ENCODE results near the gene CHKB. TPM values are rescaled to one million over a fixed set of nuclear protein-coding genes. Genes with fewer than 3 reads are reported as not detected.

The CHKB gene
- total and polyA plus RNA-seq, 2 of the 4 experiments (the other 2 are of a cell fraction) = 8.1 to 36.9 TPM

DNA sequence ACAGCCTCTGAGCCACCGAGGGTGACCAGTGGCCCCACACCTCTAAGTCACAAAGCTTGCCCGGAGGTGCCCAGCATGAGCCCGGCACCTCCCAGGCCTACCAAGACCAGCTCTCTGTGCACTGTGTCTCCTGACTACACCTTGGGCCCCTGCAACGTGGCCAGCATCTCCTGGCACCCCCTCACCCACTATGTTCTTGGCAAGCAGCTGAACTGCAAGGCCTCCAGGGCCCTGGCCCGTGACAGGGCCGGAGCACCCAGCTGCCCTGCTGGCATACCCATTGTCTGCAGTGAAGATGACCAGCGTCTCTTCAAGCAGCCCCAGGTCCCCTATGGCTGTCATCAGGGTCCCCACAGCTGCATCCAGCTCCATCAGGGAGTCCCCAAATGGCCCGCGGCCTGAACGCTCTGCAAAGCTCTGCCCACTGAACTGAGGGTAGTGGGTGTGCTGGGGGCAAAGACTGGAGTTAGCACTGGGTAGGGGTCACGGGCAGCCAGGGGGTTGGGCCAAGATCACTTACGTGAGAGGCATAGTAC lies 43.7 kb upstream of the CHKB start:
- H3K18ac ChIP-seq (ENCODE audit: low read depth, low read length) = no peak overlapping the region
- no peak overlapping the region for H3K23ac ChIP-seq (ENCODE audit: low read depth, low read length)
- no peak overlapping the region for H2BK120ac ChIP-seq (ENCODE audit: low read depth, low read length)
- H3K4me2 ChIP-seq (ENCODE audit: low read depth, low read length) = no peak overlapping the region
- no peak overlapping the region for H3K56ac ChIP-seq (ENCODE audit: extremely low read depth, insufficient read depth, low read length)
- no peak overlapping the region for H3K4me3 ChIP-seq (ENCODE audit: insufficient read depth, low read depth, low read length)
- peaks cover 6 to 24% of the 10 kb centered on the region in 2 experiments; a peak in 2 of 4 replicates for H3K79me1 ChIP-seq (ENCODE audit: low read depth in 1 of 2, low read length in 2 of 2)
- dilution Hi-C loops (cut with HindIII; ENCODE audit: low sequenced_read_pairs, unreplicated experiment) (no loop called here), in situ Hi-C loops (cut with MboI; ENCODE audit: low sequenced_read_pairs) (no loop called here), intact Hi-C loops (cut with micrococcal nuclease) (no loop called here)
- TF ChIP-seq RAD21 (IDR thresholded peaks at IDR 0.05; ENCODE audit: low read length) (no peak), BHLHE40 (IDR thresholded peaks at IDR 0.05; ENCODE audit: low read depth, low read length) (no peak), MXI1 (IDR thresholded peaks at IDR 0.05; ENCODE audit: borderline replicate concordance, low read depth, low read length) (no peak), RCOR1 (IDR thresholded peaks at IDR 0.05; ENCODE audit: insufficient replicate concordance, low read length) (no peak), CHD1 (IDR thresholded peaks at IDR 0.05; ENCODE audit: low read depth, low read length) (no peak), SMC3 (IDR thresholded peaks at IDR 0.05; ENCODE audit: low read depth, low read length) (no peak), POLR2A (IDR thresholded peaks at IDR 0.05; ENCODE audit: low read depth, low read length) (no peak), USF2 (IDR thresholded peaks at IDR 0.05; ENCODE audit: low read depth, low read length) (no peak), NFE2L2 (IDR thresholded peaks at IDR 0.05; ENCODE audit: low read depth, low read length) (no peak), MAZ (IDR thresholded peaks at IDR 0.05; ENCODE audit: borderline replicate concordance, low read depth, low read length) (no peak), CEBPB (IDR thresholded peaks at IDR 0.05; ENCODE audit: low read depth, low read length) (no peak), CTCF (conservative IDR thresholded peaks at IDR 0.05; ENCODE audit: low read depth, low read length) (no peak), FOS (IDR thresholded peaks at IDR 0.05; ENCODE audit: low read depth, low read length) (no peak), MAFK (IDR thresholded peaks at IDR 0.05; ENCODE audit: low read depth, low read length) (no peak), RFX5 (IDR thresholded peaks at IDR 0.05; ENCODE audit: low read depth, low read length) (no peak)
- TF ChIP-seq, protein P1, sequence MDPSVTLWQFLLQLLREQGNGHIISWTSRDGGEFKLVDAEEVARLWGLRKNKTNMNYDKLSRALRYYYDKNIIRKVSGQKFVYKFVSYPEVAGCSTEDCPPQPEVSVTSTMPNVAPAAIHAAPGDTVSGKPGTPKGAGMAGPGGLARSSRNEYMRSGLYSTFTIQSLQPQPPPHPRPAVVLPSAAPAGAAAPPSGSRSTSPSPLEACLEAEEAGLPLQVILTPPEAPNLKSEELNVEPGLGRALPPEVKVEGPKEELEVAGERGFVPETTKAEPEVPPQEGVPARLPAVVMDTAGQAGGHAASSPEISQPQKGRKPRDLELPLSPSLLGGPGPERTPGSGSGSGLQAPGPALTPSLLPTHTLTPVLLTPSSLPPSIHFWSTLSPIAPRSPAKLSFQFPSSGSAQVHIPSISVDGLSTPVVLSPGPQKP (IDR thresholded peaks at IDR 0.05; ENCODE audit: borderline replicate concordance, low read depth, low read length) = no peak
- H3K9me3 ChIP-seq (ENCODE audit: control insufficient read depth, insufficient read depth, low read length) = no peaks in the 10 kb centered on the region
- no TSS peak for BruUV-seq (replicated peaks)
- no peak overlapping the region for H3K9ac ChIP-seq (ENCODE audit: low read depth, low read length)
- H4K5ac ChIP-seq (ENCODE audit: low read depth, low read length) = no peak overlapping the region
- no peak overlapping the region for H3K14ac ChIP-seq (replicated peaks; ENCODE audit: low read depth, low read length)
- WGBS, 2 experiments (ENCODE audit: extremely low coverage in 2 of 2, insufficient read length in 1 of 2) = 88% methylated on average over 4 of the region's 12 CpGs; no CpG with 5 or more reads in 1 of the 2 experiments
- no peak overlapping the region for H2AK9ac ChIP-seq (replicated peaks; ENCODE audit: low read depth, low read length, poor library complexity)
- H2AFZ ChIP-seq (replicated peaks; ENCODE audit: low read length, poor library complexity) = no peak overlapping the region
- peaks cover 10% of the 10 kb centered on the region; the same call in 1 of the 2 replicates for H3K4me1 ChIP-seq (ENCODE audit: control insufficient read depth, insufficient read depth, low read length)
- no peak overlapping the region for H4K91ac ChIP-seq (ENCODE audit: insufficient read depth, low read depth, low read length)
- H3K36me3 ChIP-seq (ENCODE audit: control insufficient read depth, insufficient read depth, low read length) = peaks cover 2% of the 10 kb centered on the region; the same call in 1 of the 2 replicates
- no peak overlapping the region for H2BK20ac ChIP-seq (ENCODE audit: low read depth, low read length)
- POLR2A ChIA-PET (ENCODE audit: unreplicated experiment) = no interaction called here
- H3K27me3 ChIP-seq (ENCODE audit: control insufficient read depth, insufficient read depth, low read length) = no peaks in the 10 kb centered on the region
- no peak overlapping the region for H4K8ac ChIP-seq (ENCODE audit: low read depth in 2 of 2, low read length in 2 of 2)
- H2AK5ac ChIP-seq (ENCODE audit: low read depth, low read length) = no peak overlapping the region
- H4K20me1 ChIP-seq (ENCODE audit: insufficient read depth, low read length) = 0 out of 2 replicates have a peak, but pooled peaks cover 4% of the 10 kb centered on the region
- H2BK15ac ChIP-seq (ENCODE audit: low read depth, low read length) = no peak overlapping the region
- peaks cover 9% of the 10 kb centered on the region for H3K9me1 ChIP-seq (ENCODE audit: insufficient read depth, low read length)
- ATAC-seq (ENCODE audit: low read depth) (no peak), DNase-seq (no peak)
- CTCF ChIA-PET = no interaction called here
- H3K4ac ChIP-seq (ENCODE audit: low read depth, low read length) = no peak overlapping the region
- no peak overlapping the region for H2BK5ac ChIP-seq (ENCODE audit: low read depth, low read length, poor library complexity, severe bottlenecking)
- no peak overlapping the region for H3K27ac ChIP-seq (ENCODE audit: insufficient read depth, low read length)
